GM19351 (cell line): ENCODE data around the gene UGT2A2.
"Not testable (repeated sequence)": the region's sequence is repeated elsewhere in the genome, so short reads cannot be mapped to it uniquely, and the experiment has no call there.

Experiments used
- ATAC-seq: cut with Tn5 transposase; IDR thresholded peaks from one replicate; pipeline ENCODE4 v1.9.1; 2021; ENCODE audit warnings: mild to moderate bottlenecking, moderate library complexity; ENCODE audit not compliant: unreplicated experiment

Gene UGT2A2

GRCh38 chr4:69639542-69639941, at the start of gene UGT2A2:
Gene UGT2A2 (minus strand): TSS chr4:69639642. CDS start chr4:69639640, 2 bp downstream.
- no peak for ATAC-seq

GRCh38 chr4:69684804-69685203, 45.4 kb upstream of the UGT2A2 start:
- ATAC-seq = no peak

GRCh38 chr4:69668680-69669079, 29.2 kb upstream of the UGT2A2 start:
- ATAC-seq = peak; percentile 66

- ATAC-seq = not testable (repeated sequence)
These were observed 24.6 kb upstream of the UGT2A2 start for GRCh38 chr4:69664009-69664408.

- ATAC-seq = not testable (repeated sequence)
These were observed 21.8 kb upstream of the UGT2A2 start for GRCh38 chr4:69661130-69661803.

GRCh38 chr4:69658133-69658532, 18.7 kb upstream of the UGT2A2 start:
- ATAC-seq = no peak

- ATAC-seq = no peak
These were observed 17.3 kb upstream of the UGT2A2 start for GRCh38 chr4:69656653-69657158.

GRCh38 chr4:69653147-69653546, 13.7 kb upstream of the UGT2A2 start, which contains the start of gene UGT2A1:
Gene UGT2A1 (minus strand): TSS chr4:69653247. CDS start chr4:69647644, 5,603 bp downstream.
- ATAC-seq = no peak

- no peak for ATAC-seq
These were observed 11.4 kb upstream of the UGT2A2 start for GRCh38 chr4:69650872-69651271.

GRCh38 chr4:69649629-69650028, 10.2 kb upstream of the UGT2A2 start:
- no peak for ATAC-seq

GRCh38 chr4:69649207-69649606, 9.8 kb upstream of the UGT2A2 start:
- no peak for ATAC-seq

GRCh38 chr4:69642961-69643360, 3.5 kb upstream of the UGT2A2 start:
- ATAC-seq = no peak

GRCh38 chr4:69640289-69640688, 847 bp upstream of the UGT2A2 start:
- no peak for ATAC-seq

- no peak for ATAC-seq
These were observed 22.3 kb downstream of the UGT2A2 start for GRCh38 chr4:69617083-69617694.

GRCh38 chr4:69610484-69610883, 29.0 kb downstream of the UGT2A2 start:
- ATAC-seq = no peak

- no peak for ATAC-seq
These were observed 38.4 kb downstream of the UGT2A2 start for GRCh38 chr4:69601065-69601464.

GRCh38 chr4:69600013-69600412, 39.4 kb downstream of the UGT2A2 start:
- ATAC-seq = no peak

GRCh38 chr4:69594382-69594781, 45.1 kb downstream of the UGT2A2 start:
- no peak for ATAC-seq

GRCh38 chr4:69591364-69591763, 48.1 kb downstream of the UGT2A2 start:
- ATAC-seq = no peak

GRCh38 chr4:69589884-69590283, 49.6 kb downstream of the UGT2A2 start:
- ATAC-seq = no peak

- ATAC-seq = no peak
These were observed 55.3 kb downstream of the UGT2A2 start for GRCh38 chr4:69584135-69584534.

- ATAC-seq = no peak
These were observed 55.9 kb downstream of the UGT2A2 start for GRCh38 chr4:69583543-69583942.
